SK-N-SH (cell line): ENCODE measurements around the gene RAMP1. TPM values are rescaled to one million over a fixed set of nuclear protein-coding genes. Genes with fewer than 3 reads are reported as not detected.

Source experiments
- CTCF ChIA-PET: fragments of 300-600, 350-600 bp; formaldehyde crosslinking; extraction: SDS; loops from one replicate; lab custom pipeline; 2021; lab: Yijun Ruan, JAX
- POLR2A ChIA-PET: fragments of 350-600 bp; sonication (Branson Sonifier 250); formaldehyde crosslinking; extraction: SDS; loops from one replicate; lab custom pipeline; 2020; ENCODE audit warnings: antibody characterized with exemption, inconsistent platforms; lab: Yijun Ruan, JAX
- DNase-seq: peaks from one replicate; pipeline ENCODE4 v3.0.0; 2012
- H2AFZ ChIP-seq: fragments of 200-600 bp; sonication (generic); 2 replicates; pipeline ENCODE4 v1.8.1; 2016; ENCODE audit warnings: antibody characterized with exemption, mild to moderate bottlenecking, low read depth
- H3F3A ChIP-seq: fragments of 200-600 bp; sonication (generic); replicated peaks from 2 replicates; pipeline ENCODE3; 2016; ENCODE audit warnings: antibody characterized with exemption, mild to moderate bottlenecking; ENCODE audit not compliant: insufficient read depth
- H3K27ac ChIP-seq, 2 experiments: fragments of 200-500 bp in 1 of 2; fragments of 200-600 bp in 1 of 2; sonication (Bioruptor generic) in 1 of 2; sonication (generic), shearing (Covaris generic) in 1 of 2; 2 replicates each; pipeline versions ENCODE4 v1.5.1 to v1.6.1; 2014 to 2016; ENCODE audit warnings: low read depth in 2 of 2, inconsistent platforms in 1 of 2, low read length in 1 of 2, mild to moderate bottlenecking in 1 of 2, mixed read lengths in 1 of 2
- H3K27me3 ChIP-seq: fragments of 200-600 bp; sonication (generic), shearing (Covaris generic); 2 replicates; pipeline ENCODE4 v1.6.1; 2016; ENCODE audit warnings: mixed run types; ENCODE audit not compliant: insufficient read depth
- H3K36me3 ChIP-seq, 2 experiments: fragments of 200-500 bp in 1 of 2; fragments of 200-600 bp in 1 of 2; sonication (Bioruptor generic) in 1 of 2; sonication (generic) in 1 of 2; replicated peaks in 1 of 2; 2 replicates each; pipeline versions ENCODE3 to v1.5.1; 2014 to 2016; ENCODE audit warnings: low read length in 1 of 2, mild to moderate bottlenecking in 1 of 2; ENCODE audit not compliant: insufficient read depth in 2 of 2, control insufficient read depth in 1 of 2
- H3K4me1 ChIP-seq, 2 experiments: fragments of 200-500 bp in 1 of 2; fragments of 200-600 bp in 1 of 2; sonication (Bioruptor generic) in 1 of 2; sonication (generic), shearing (Covaris generic) in 1 of 2; 2 replicates each; pipeline versions ENCODE4 v1.5.1 to v1.6.1; 2014 to 2016; ENCODE audit warnings: low read depth in 1 of 2, low read length in 1 of 2, mixed run types in 1 of 2; ENCODE audit not compliant: insufficient read depth in 2 of 2, control insufficient read depth in 1 of 2
- H3K4me2 ChIP-seq: fragments of 200-600 bp; sonication (generic), shearing (Covaris generic); 2 replicates; pipeline ENCODE4 v1.6.1; 2017; ENCODE audit warnings: mixed run types
- H3K4me3 ChIP-seq, 2 experiments: fragments of 200-500 bp in 1 of 2; fragments of 200-600 bp in 1 of 2; sonication (Bioruptor generic) in 1 of 2; sonication (generic), shearing (Covaris generic) in 1 of 2; 2 replicates each; pipeline versions ENCODE4 v1.5.1 to v1.8.1; 2014 to 2016; ENCODE audit warnings: low read depth in 2 of 2, inconsistent platforms in 1 of 2, low read length in 1 of 2, mild to moderate bottlenecking in 1 of 2, mixed read lengths in 1 of 2, moderate library complexity in 1 of 2
- H3K79me2 ChIP-seq: fragments of 200-600 bp; sonication (generic); 2 replicates; pipeline ENCODE4 v1.8.1; 2017; ENCODE audit warnings: mild to moderate bottlenecking; ENCODE audit not compliant: insufficient read depth
- H3K9ac ChIP-seq: fragments of 200-600 bp; sonication (generic); 2 replicates; pipeline ENCODE4 v1.6.1; 2017; ENCODE audit warnings: mixed run types
- H3K9me2 ChIP-seq: fragments of 200-600 bp; sonication (generic); 2 replicates; pipeline ENCODE4 v1.6.1; 2017; ENCODE audit warnings: mixed run types
- H3K9me3 ChIP-seq: fragments of 200-600 bp; sonication (generic); 2 replicates; pipeline ENCODE4 v1.6.1; 2017; ENCODE audit warnings: mixed run types, mild to moderate bottlenecking, moderate library complexity
- H4K20me1 ChIP-seq: fragments of 200-600 bp; sonication (generic); 2 replicates; pipeline ENCODE4 v1.6.1; 2017; ENCODE audit warnings: mild to moderate bottlenecking, mixed run types; ENCODE audit not compliant: insufficient read depth
- CHD2 ChIP-seq: fragments of 150-350 bp; IDR thresholded peaks from 2 replicates; pipeline ENCODE4 v1.6.1; 2018; ENCODE audit warnings: low read length; ENCODE audit not compliant: partially characterized antibody
- CTCF ChIP-seq: fragments of 200-600 bp; sonication (generic); IDR thresholded peaks from 2 replicates; pipeline ENCODE4 v1.6.1; 2017; ENCODE audit warnings: antibody characterized with exemption, mild to moderate bottlenecking, moderate library complexity
- EZH2phosphoT487 ChIP-seq: fragments of 200-600 bp; sonication (generic); IDR thresholded peaks from 2 replicates; pipeline ENCODE4 v1.6.1; 2017; ENCODE audit warnings: low read depth, mixed run types, mild to moderate bottlenecking, antibody characterized with exemption, moderate library complexity, borderline replicate concordance
- FOXJ3 ChIP-seq: sonication (generic); formaldehyde crosslinking; IDR thresholded peaks from 2 replicates; pipeline ENCODE4 v1.5.1; 2020; ENCODE audit warnings: mild to moderate bottlenecking, missing genetic modification reagents
- FOXM1 ChIP-seq: IDR thresholded peaks from 2 replicates; pipeline ENCODE4 v1.4.0; 2012; ENCODE audit warnings: low read depth, mild to moderate bottlenecking
- GABPA ChIP-seq: IDR thresholded peaks from 2 replicates; pipeline ENCODE4 v1.4.0; 2012; ENCODE audit warnings: low read depth, mild to moderate bottlenecking
- GATA2 ChIP-seq: sonication (generic); formaldehyde crosslinking; IDR thresholded peaks from 2 replicates; pipeline ENCODE4 v1.5.0; 2020; ENCODE audit warnings: mild to moderate bottlenecking, missing genetic modification reagents
- NFIC ChIP-seq: IDR thresholded peaks from 2 replicates; pipeline ENCODE4 v1.4.0; 2012; ENCODE audit warnings: borderline replicate concordance
- NRF1 ChIP-seq: IDR thresholded peaks from 2 replicates; pipeline ENCODE4 v1.6.1; 2012; ENCODE audit warnings: low read depth, mild to moderate bottlenecking, low read length
- PBX3 ChIP-seq: IDR thresholded peaks from 2 replicates; pipeline ENCODE4; 2012
- POLR2AphosphoS5 ChIP-seq: IDR thresholded peaks from 2 replicates; pipeline ENCODE4 v1.6.1; 2012; ENCODE audit warnings: low read depth, low read length
- RCOR1 ChIP-seq: fragments of 150-350 bp; IDR thresholded peaks from 2 replicates; pipeline ENCODE4 v1.6.1; 2017; ENCODE audit warnings: antibody characterized with exemption, low read length
- REST ChIP-seq: IDR thresholded peaks from 2 replicates; pipeline ENCODE4 v1.6.1; 2012; ENCODE audit warnings: mild to moderate bottlenecking, low read depth, low read length, moderate library complexity
- SIN3A ChIP-seq: IDR thresholded peaks from 2 replicates; pipeline ENCODE4 v1.6.1; 2012; ENCODE audit warnings: low read depth, mild to moderate bottlenecking, low read length, moderate library complexity, borderline replicate concordance
- SMC3 ChIP-seq: IDR thresholded peaks from 2 replicates; pipeline ENCODE4 v1.6.1; 2012; ENCODE audit warnings: low read depth, low read length, improper control_type of control experiment
- TAF1 ChIP-seq: IDR thresholded peaks from 2 replicates; pipeline ENCODE4 v1.6.1; 2012; ENCODE audit warnings: low read depth, mild to moderate bottlenecking, low read length, moderate library complexity, borderline replicate concordance
- YY1 ChIP-seq: IDR thresholded peaks from 2 replicates; pipeline ENCODE4 v1.4.0; 2012; ENCODE audit warnings: low read depth, mild to moderate bottlenecking
- WGBS: methylation state at CpG from one replicate; pipeline ENCODE4 v1.1.6; 2017; ENCODE audit warnings: low lambda C conversion rate; 5-methylcytosine and 5-hydroxymethylcytosine counted together
- polyA plus RNA-seq, 3 experiments: library from polyadenylated mRNA; depleted of rRNA; stranded (reverse); fragments of >200 nt; gene quantifications; 2 replicates each; pipeline ENCODE4 v1.2.3, GENCODE V29; 2012

The RAMP1 gene
- polyA plus RNA-seq (2012; rRNA removed) = 21.2 and 27.9 TPM in 2 replicates
- polyA plus RNA-seq (2012; cell fraction: cytosol; rRNA removed) = 9.2 and 16.3 TPM in 2 replicates
- 6.3 and 8.5 TPM in 2 replicates for polyA plus RNA-seq (2012; cell fraction: nucleus; rRNA removed)

- no peaks in the 10 kb centered on the region for H3K79me2 ChIP-seq
- no peak within 1 kb of the TSS for H3K9ac ChIP-seq
- TF ChIP-seq NRF1 (no peak), SIN3A (no peak), PBX3 (no peak), FOXJ3 (no peak), CTCF (no peak), CHD2 (no peak), EZH2phosphoT487 (no peak), GATA2 (CRISPR knock-in tag) (no peak), TAF1 (no peak), POLR2AphosphoS5 (no peak), NFIC (no peak), REST (no peak), RCOR1 (no peak), YY1 (no peak), SMC3 (no peak), GABPA (no peak), FOXM1 (no peak)
- no peaks in the 10 kb centered on the region for H3K36me3 ChIP-seq
- 34% methylated on average over 21 of the region's 79 CpGs for WGBS
- CTCF ChIA-PET = interaction anchor here (0.9 to 8.0 kb wide), 7 partner anchors 25 to 403 kb away, joined by 3 to 71 read pairs (median 4); no protein-coding TSS in a partner anchor
- H3K27ac ChIP-seq = peak within 1 kb of the TSS in 1 of 2 experiments; percentile 94; a peak in 2 of 4 replicates
- POLR2A ChIA-PET = interaction anchor here (1.4 to 4.1 kb wide), 2 partner anchors 26 to 63 kb away, joined by 3 to 24 read pairs; no protein-coding TSS in a partner anchor
- no peaks in the 10 kb centered on the region for H3K9me2 ChIP-seq
- H3K4me3 ChIP-seq = peak within 1 kb of the TSS in 1 of 2 experiments; percentile 55; a peak in 2 of 4 replicates
- no peaks in the 10 kb centered on the region for H3K27me3 ChIP-seq
- H3K4me1 ChIP-seq = peaks cover 3 to 50% of the 10 kb centered on the region in 2 experiments; a peak in 2 of 4 replicates
- no peaks in the 10 kb centered on the region for H3K9me3 ChIP-seq
- peak within 1 kb of the TSS; percentile 60 for H3K4me2 ChIP-seq
- no peaks in the 10 kb centered on the region for H4K20me1 ChIP-seq
- H3F3A ChIP-seq = no peaks in the 10 kb centered on the region
- peak; percentile 81 for DNase-seq
- H2AFZ ChIP-seq = peak within 1 kb of the TSS; percentile 21; the same call in 1 of the 2 replicates
These were observed at the start of gene RAMP1 for GRCh38 chr2:237859533-237860272. TSS of gene RAMP1 (plus strand) at chr2:237859623. CDS start at chr2:237859676, 53 bp downstream.
